Heart left ventricle (tissue), 16 donors: ENCODE data around the gene PFKFB3. TPM values are rescaled to one million over a fixed set of nuclear protein-coding genes. Genes with fewer than 3 reads are reported as not detected.

Source experiments
- ATAC-seq, 4 donors: fragments of 200-7000 bp; cut with Tn5 transposase; one replicate each; pipeline ENCODE4 v1.9.1; 2020 to 2022; ENCODE audit warnings: moderate library complexity in 4 of 4, mild to moderate bottlenecking in 3 of 4, moderate number of reproducible peaks in 1 of 4
- DNase-seq, 5 donors: peaks; one replicate each; pipeline ENCODE4 v3.0.0-alpha.2; 2020
- H3K27ac ChIP-seq, 12 donors: fragments of 200-600 bp; sonication (generic) in 4 of 12; one replicate each; pipeline versions ENCODE4 v1.5.0 to v1.8.0; 2016 to 2022; ENCODE audit warnings: mild to moderate bottlenecking in 2 of 12
- H3K27me3 ChIP-seq, 9 donors: fragments of 200-600 bp; sonication (generic) in 2 of 9; one replicate each; pipeline versions ENCODE4 v1.5.1 to v1.8.0; 2016 to 2022; ENCODE audit warnings: mild to moderate bottlenecking in 3 of 9
- H3K36me3 ChIP-seq, 9 donors: fragments of 200-600 bp; sonication (generic) in 2 of 9; one replicate each; pipeline versions ENCODE4 v1.5.0 to v1.8.0; 2018 to 2022; ENCODE audit warnings: mild to moderate bottlenecking in 2 of 9
- H3K4me1 ChIP-seq, 12 donors: fragments of 200-600 bp; sonication (generic) in 4 of 12; one replicate each; pipeline versions ENCODE4 v1.5.0 to v1.8.0; 2016 to 2022; ENCODE audit warnings: mild to moderate bottlenecking in 3 of 12
- H3K4me3 ChIP-seq, 12 donors: fragments of 200-600 bp; sonication (generic) in 4 of 12; one replicate each; pipeline versions ENCODE4 v1.5.0 to v1.8.0; 2017 to 2022; ENCODE audit warnings: mild to moderate bottlenecking in 9 of 12, moderate library complexity in 4 of 12
- H3K9me3 ChIP-seq, 12 donors: fragments of 200-600 bp; sonication (generic) in 4 of 12; one replicate each; pipeline versions ENCODE4 v1.5.0 to v1.8.0; 2016 to 2022; ENCODE audit warnings: mild to moderate bottlenecking in 1 of 12
- POLR2A ChIP-seq, 2 donors: fragments of 450-650 bp; IDR thresholded peaks; one replicate each; pipeline ENCODE4 v1.6.1; 2017; ENCODE audit warnings: antibody characterized with exemption in 2 of 2, mild to moderate bottlenecking in 2 of 2, moderate library complexity in 2 of 2
- WGBS, 4 donors: extraction: QIAGEN DNeasy Blood & Tissue Kit in 2 of 4; methylation state at CpG; one replicate each; pipeline versions ENCODE4 v1.1.5 to v1.1.7; 2013 to 2018; 5-methylcytosine and 5-hydroxymethylcytosine counted together
- intact Hi-C, 10 donors: fragments of 100-400 bp; cut with DNase I; formaldehyde crosslinking; loops; one replicate each; pipeline versions ENCODE4 v1.11.1 to v1.14.2; 2022
- polyA plus RNA-seq, 2 donors: library from polyadenylated mRNA; stranded (reverse); fragments of 200-250 nt; gene quantifications; one replicate each; pipeline ENCODE4 v1.2.3, GENCODE V29; 2013
- total RNA-seq, 9 donors: library from RNA; depleted of rRNA in 2 of 9; stranded (reverse); fragments of >200 nt in 2 of 9; fragmentation: NEBNext Ultra II Directional in 3 of 9; extraction: Animal tissue kit (Norgen Biotek cat#: 25700) in 3 of 9; gene quantifications; one replicate each; pipeline versions ENCODE4 v1.1.0 to v1.2.4, GENCODE V29; 2016 to 2023
- TF ChIP-seq, protein P1 (sequence below), 12 donors: fragments of 200-600 bp; sonication (generic) in 4 of 12; IDR thresholded peaks; one replicate each; pipeline versions ENCODE4 v1.5.0 to v1.8.0; 2018 to 2022; ENCODE audit warnings: antibody characterized with exemption in 12 of 12, mild to moderate bottlenecking in 5 of 12
- donor health status: ischemic (EF 13 %, LVEDD 7.1; RV severe dilation, severe dysfunction).
- donor health status: healthy with polysubstance abuse.
- donor health status: DM: no; HTN: yes; CAD: no.
- donor health status: DM: no; HTN: no; CAD: no.
- donor health status: ischemic (EF 25% LVEDD 6.9; RV normal size, moderate dysfunction).
- donor health status: ischemic (EF 25% LVEDD 5.7; RV mildly dilated, moderate dysfunction).
- donor health status: healthy.
- donor health status: DM: yes; HTN: yes; CAD: no.
- donor health status: ischemic (EF 35%, LVEDD 5.7; RV mildly dilated, moderate dysfunction).
- donor health status: nonischemic (EF 11% LVEDD 7.7; RV severe dilation, severe dysfunction).
- donor health status: DM: yes; HTN: yes; CAD: no.
- donor health status: PGD.
- donor health status: ischemic (EF 29% LVEDD 5.4; RV normal size, mild dysfunction).
- donor health status: nonischemic (EF 23%, LVEDD 6.1; RV moderate dilation, normal function).

Gene PFKFB3
- total and polyA plus RNA-seq, 11 donors = 6.2 to 53.1 (median 13.4) TPM

DNA sequence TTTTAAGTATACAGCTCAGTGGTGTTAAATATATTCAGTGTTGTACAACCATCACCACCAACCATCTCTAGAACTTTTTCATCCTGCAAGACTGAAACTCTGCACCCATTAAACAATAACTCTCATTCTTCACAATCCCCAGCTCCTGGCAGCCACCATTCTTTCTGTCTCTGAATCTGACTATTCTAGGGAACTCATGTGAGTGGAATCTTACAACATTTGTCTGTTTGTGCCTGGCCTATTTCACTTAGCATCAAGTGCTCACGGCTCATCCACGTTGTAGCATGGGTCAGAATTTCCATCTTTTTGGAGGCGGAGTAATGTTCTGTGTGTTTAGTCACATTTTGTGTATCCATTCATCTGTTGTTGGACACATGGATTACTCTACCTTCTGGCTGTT is 40.8 kb upstream of the PFKFB3 start:
- no peak for TF ChIP-seq POLR2A (IDR thresholded peaks at IDR 0.05)
- TF ChIP-seq, protein P1, sequence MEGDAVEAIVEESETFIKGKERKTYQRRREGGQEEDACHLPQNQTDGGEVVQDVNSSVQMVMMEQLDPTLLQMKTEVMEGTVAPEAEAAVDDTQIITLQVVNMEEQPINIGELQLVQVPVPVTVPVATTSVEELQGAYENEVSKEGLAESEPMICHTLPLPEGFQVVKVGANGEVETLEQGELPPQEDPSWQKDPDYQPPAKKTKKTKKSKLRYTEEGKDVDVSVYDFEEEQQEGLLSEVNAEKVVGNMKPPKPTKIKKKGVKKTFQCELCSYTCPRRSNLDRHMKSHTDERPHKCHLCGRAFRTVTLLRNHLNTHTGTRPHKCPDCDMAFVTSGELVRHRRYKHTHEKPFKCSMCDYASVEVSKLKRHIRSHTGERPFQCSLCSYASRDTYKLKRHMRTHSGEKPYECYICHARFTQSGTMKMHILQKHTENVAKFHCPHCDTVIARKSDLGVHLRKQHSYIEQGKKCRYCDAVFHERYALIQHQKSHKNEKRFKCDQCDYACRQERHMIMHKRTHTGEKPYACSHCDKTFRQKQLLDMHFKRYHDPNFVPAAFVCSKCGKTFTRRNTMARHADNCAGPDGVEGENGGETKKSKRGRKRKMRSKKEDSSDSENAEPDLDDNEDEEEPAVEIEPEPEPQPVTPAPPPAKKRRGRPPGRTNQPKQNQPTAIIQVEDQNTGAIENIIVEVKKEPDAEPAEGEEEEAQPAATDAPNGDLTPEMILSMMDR (IDR thresholded peaks at IDR 0.05) = no peak
- DNase-seq = peak in 1 of 5 donors; percentile 7
- no peaks in the 10 kb centered on the region for H3K27me3 ChIP-seq
- no peak for ATAC-seq
- peaks cover 0 to 11% (median under 1%) of the 10 kb centered on the region in 9 donors for H3K36me3 ChIP-seq
- 66 to 81% (median 78%) methylated on average over 3 of the region's 3 CpGs for WGBS, 4 donors
- no peak overlapping the region for H3K4me3 ChIP-seq
- H3K27ac ChIP-seq = peak overlapping the region in 3 of 12 donors; percentile 91 to 99 (median 98)
- peaks cover 4 to 34% (median 24%) of the 10 kb centered on the region in 12 donors for H3K4me1 ChIP-seq
- intact Hi-C loops = loop anchor here in 7 of 10 donors (2.0 to 5.0 kb wide), 4 partner anchors 17 to 70 kb away; partner anchors contain the start of gene PFKFB3 (in 6 of the 7)
- H3K9me3 ChIP-seq = no peaks in the 10 kb centered on the region

DNA sequence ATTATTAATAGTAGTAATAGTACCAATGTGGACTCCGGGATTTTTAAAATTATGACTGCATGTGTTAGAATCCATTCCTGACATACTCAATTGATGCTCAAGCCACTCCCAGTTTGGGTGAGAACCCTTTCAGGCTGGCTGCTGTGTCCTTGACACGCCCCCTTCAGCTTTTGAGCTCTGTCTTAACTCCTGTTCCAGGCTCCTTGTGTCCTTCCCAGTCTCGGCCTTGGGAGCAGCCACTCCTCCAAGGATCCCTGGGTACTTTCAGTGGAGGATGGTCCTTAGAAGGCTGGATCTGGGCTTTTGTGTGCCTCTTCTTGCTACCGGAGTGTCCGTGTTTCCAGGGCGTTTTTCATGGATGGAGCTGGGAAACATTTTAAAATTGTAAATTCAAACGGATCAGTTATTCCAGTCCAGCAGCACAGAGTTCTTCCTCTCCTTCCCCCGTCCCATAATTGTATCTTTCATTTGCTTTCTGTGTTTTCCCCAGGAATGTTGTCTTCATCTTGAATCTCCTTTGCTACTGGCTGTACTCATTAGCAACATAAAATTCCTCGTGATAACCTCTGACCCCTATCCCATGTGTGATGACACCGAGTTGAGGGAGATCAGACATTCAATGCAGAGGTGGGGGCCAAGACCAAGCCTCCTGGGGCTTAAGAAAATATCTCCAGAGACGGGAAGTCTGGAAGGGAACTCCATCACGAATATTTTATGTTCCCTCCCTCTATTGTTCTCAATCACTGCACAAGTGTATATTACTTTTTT is 40.0 kb upstream of the PFKFB3 start:
- H3K36me3 ChIP-seq = peaks cover 0 to 17% (median 7%) of the 10 kb centered on the region in 9 donors
- TF ChIP-seq POLR2A (IDR thresholded peaks at IDR 0.05) = no peak
- H3K27ac ChIP-seq = peak overlapping the region; percentile 57 to 99 (median 94)
- ATAC-seq = no peak
- peak overlapping the region in 11 of 12 donors; percentile 47 to 93 (median 81) for H3K4me3 ChIP-seq
- no peaks in the 10 kb centered on the region for H3K27me3 ChIP-seq
- intact Hi-C loops = loop anchor here in 7 of 10 donors (2.0 to 5.0 kb wide), 4 partner anchors 18 to 70 kb away; partner anchors contain the start of gene PFKFB3 (in 6 of the 7)
- H3K4me1 ChIP-seq = peaks cover 4 to 39% (median 24%) of the 10 kb centered on the region in 12 donors
- WGBS, 4 donors = 44 to 58% (median 51%) methylated on average over 12 of the region's 12 CpGs
- H3K9me3 ChIP-seq = no peaks in the 10 kb centered on the region
- DNase-seq = peak in 2 of 5 donors; percentile 32 to 51

DNA sequence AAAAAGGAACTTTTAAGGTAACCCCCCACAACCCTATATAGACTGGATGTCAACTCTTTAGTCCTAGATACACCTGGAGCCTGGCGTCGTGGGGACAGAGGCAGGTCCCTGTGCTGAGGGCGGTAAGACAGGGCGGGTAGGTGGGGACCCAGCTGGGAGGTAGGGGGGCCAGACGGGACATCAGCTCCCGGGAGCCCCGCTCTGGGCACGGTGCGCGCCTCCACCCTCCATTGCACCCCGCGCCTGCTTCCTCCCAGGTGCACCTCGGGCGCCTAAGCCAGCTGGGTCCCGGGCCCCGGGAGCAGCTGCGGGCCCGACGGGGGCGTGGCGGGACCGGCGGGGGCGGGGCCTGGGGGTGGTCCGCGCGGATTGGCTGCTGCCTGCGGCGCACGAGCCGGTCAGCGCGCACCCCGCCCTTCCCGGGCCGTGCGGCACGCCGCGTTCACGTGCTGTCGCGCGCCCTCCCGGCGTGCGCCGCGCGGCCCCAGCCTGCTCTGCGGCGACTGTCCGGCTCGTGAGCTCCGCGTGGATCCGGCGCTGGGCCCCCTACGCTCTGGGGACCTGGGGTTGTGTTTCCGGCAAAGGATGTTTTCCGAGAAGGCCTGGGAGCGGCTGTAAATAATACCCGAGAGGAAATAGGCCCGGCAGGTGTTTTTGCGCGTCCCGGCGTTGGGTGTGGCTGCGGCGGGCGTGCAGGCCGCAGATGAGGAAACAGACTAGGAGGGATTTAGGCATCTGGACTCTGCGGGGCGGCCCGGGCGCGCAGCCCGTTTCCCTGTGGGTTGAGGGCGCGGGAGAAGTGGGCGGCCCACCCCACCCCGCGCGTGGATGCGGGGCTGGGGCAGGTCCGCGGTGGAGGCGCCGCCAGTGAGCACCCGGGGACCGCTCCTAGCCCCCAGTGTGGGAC is 39.1 kb upstream of the PFKFB3 start:
- peaks cover 0 to 17% (median 7%) of the 10 kb centered on the region in 9 donors for H3K36me3 ChIP-seq
- intact Hi-C loops = loop anchor here in 7 of 10 donors (2.0 to 5.0 kb wide), 4 partner anchors 19 to 71 kb away; partner anchors contain the start of gene PFKFB3 (in 7 of the 7)
- H3K27me3 ChIP-seq = no peaks in the 10 kb centered on the region
- ATAC-seq (peak; percentile 97 to 100 (median 98)), DNase-seq (peak; percentile 92 to 95 (median 94))
- 1 to 3% (median 1%) methylated on average over 24 to 91 of the region's 91 CpGs for WGBS, 4 donors
- H3K4me3 ChIP-seq = peak overlapping the region; percentile 55 to 93 (median 78)
- TF ChIP-seq, protein P1 (IDR thresholded peaks at IDR 0.05) = no peak
- peak in 1 of 2 donors; percentile 58 for TF ChIP-seq POLR2A (IDR thresholded peaks at IDR 0.05)
- H3K9me3 ChIP-seq = no peaks in the 10 kb centered on the region
- H3K4me1 ChIP-seq = peaks cover 4 to 44% (median 24%) of the 10 kb centered on the region in 12 donors
- peak overlapping the region; percentile 83 to 99 (median 94) for H3K27ac ChIP-seq
